Ovary (tissue), 9 donors: ENCODE measurements around the gene LRCH4. TPM values are rescaled to one million over a fixed set of nuclear protein-coding genes. Genes with fewer than 3 reads are reported as not detected.
"Not testable (repeated sequence)": the region's sequence is repeated elsewhere in the genome, so short reads cannot be mapped to it uniquely, and the experiment has no call there.

Experiments
- DNase-seq, 5 donors: peaks; one replicate each; pipeline ENCODE4 v3.0.0-alpha.2; 2019 to 2020
- H3K27ac ChIP-seq, 2 donors: fragments of 200-600 bp; one replicate each; pipeline versions ENCODE4 v1.5.1 to v1.8.0; 2019 to 2022
- H3K27me3 ChIP-seq: fragments of 200-600 bp; one replicate; pipeline ENCODE4 v1.8.0; 2022
- H3K36me3 ChIP-seq: fragments of 200-600 bp; sonication (generic); one replicate; pipeline ENCODE4 v1.5.1; 2019
- H3K4me1 ChIP-seq: one replicate; pipeline ENCODE4 v1.8.1; 2013; ENCODE audit warnings: mild to moderate bottlenecking, moderate library complexity; ENCODE audit not compliant: insufficient read depth
- H3K4me3 ChIP-seq: fragments of 200-600 bp; sonication (generic); one replicate; pipeline ENCODE4 v1.5.1; 2017
- H3K9me3 ChIP-seq, 2 donors: fragments of 200-600 bp in 1 of 2; sonication (generic) in 1 of 2; one replicate each; pipeline versions ENCODE4 v1.5.1 to v1.8.1; 2013 to 2019; ENCODE audit warnings: mild to moderate bottlenecking in 1 of 2, moderate library complexity in 1 of 2
- EP300 ChIP-seq: sonication (generic); formaldehyde crosslinking; IDR thresholded peaks from one replicate; pipeline ENCODE4 v1.6.1; 2017; ENCODE audit warnings: antibody characterized with exemption
- POLR2A ChIP-seq: fragments of 450-650 bp; IDR thresholded peaks from one replicate; pipeline ENCODE4 v1.6.1; 2017; ENCODE audit warnings: antibody characterized with exemption, mild to moderate bottlenecking, moderate library complexity
- WGBS, 3 donors: extraction: QIAGEN DNeasy Blood & Tissue Kit in 1 of 3; methylation state at CpG; one replicate each; pipeline versions ENCODE4 v1.1.5 to v1.1.7; 2013 to 2017; 5-methylcytosine and 5-hydroxymethylcytosine counted together
- intact Hi-C, 4 donors: fragments of 100-400 bp; cut with DNase I; formaldehyde crosslinking; loops; one replicate each; pipeline versions ENCODE4 v1.11.0 to v1.15.1; 2022 to 2023
- polyA plus RNA-seq, 2 donors: library from polyadenylated mRNA; stranded (reverse); fragments of 200-250 nt in 1 of 2; fragments of 350-450 nt in 1 of 2; fragmentation: Illumina TruSeq in 1 of 2; extraction: RNeasy Lipid Tissue Mini Kit (QIAGEN cat#74804) in 1 of 2; gene quantifications; one replicate each; pipeline ENCODE4 v1.2.3, GENCODE V29; 2013 to 2014
- total RNA-seq, 7 donors: library from RNA; depleted of rRNA in 2 of 7; stranded (reverse); fragments of >200 nt in 2 of 7; fragmentation: NEBNext Ultra II Directional in 3 of 7; extraction: Animal tissue kit (Norgen Biotek cat#: 25700) in 3 of 7; gene quantifications; one replicate each; pipeline versions ENCODE4 v1.1.0 to v1.2.4, GENCODE V29; 2016 to 2023
- TF ChIP-seq, protein P1 (sequence below), 3 donors: fragments of 450-650 bp in 2 of 3; fragments of 200-600 bp in 1 of 3; IDR thresholded peaks; one replicate each; pipeline versions ENCODE4 v1.5.1 to v1.8.0; 2016 to 2022; ENCODE audit warnings: antibody characterized with exemption in 3 of 3, mild to moderate bottlenecking in 1 of 3
- donor health status: DM: no; HTN: no; CAD: no; lungs with moderate emphysema.
- donor health status: DM: no; HTN: no; CAD: no.
- donor health status: Bipolar disorder and iron deficiency.
- donor health status: DM: yes; HTN: yes; CAD: no.
- donor health status: DM: no; HTN: no; CAD: no.
- donor health status: DM: yes; HTN: yes; CAD: no.

LRCH4 gene
- total and polyA plus RNA-seq, 9 donors, result 3.5 to 133 (median 79.2) TPM

DNA sequence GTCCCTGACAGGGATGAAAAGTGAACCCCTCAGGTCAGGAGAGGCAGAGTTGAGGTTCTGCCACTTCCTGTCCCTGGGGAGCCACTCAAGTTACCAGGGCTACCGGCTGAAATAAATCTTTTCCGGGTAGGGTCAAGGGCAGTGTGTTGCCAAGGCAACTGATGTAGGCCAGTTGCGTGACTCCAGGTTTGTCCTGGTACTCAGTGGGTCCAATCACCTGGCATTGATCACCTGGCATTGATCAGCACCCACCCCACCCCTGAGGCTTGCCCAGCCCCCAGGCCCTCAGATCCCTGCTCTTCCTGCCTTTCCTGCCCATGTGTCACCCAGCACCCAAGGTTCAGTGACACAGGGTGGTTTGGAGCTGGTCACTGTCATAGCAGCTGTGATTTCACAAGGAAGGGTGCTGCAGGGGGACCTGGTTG, 18.2 kb downstream of the LRCH4 start:
- Histone ChIP-seq H3K36me3 (no peaks in the 10 kb centered on the region), H3K9me3 (no peaks in the 10 kb centered on the region), H3K27ac (peak overlapping the region in 1 of 2 donors; percentile 57), H3K27me3 (no peaks in the 10 kb centered on the region), H3K4me3 (no peak overlapping the region), H3K4me1 (peaks cover 15% of the 10 kb centered on the region)
- DNase-seq, result peak in 2 of 5 donors; percentile 61 to 66
- 22 to 32% (median 24%) methylated on average over 3 of the region's 3 CpGs for WGBS, 3 donors
- intact Hi-C loops, result loop anchor here in 1 of 4 donors (2.0 kb wide), 1 partner anchor 19 kb away; no protein-coding TSS in a partner anchor
- no peak for TF ChIP-seq EP300
- TF ChIP-seq, protein P1, sequence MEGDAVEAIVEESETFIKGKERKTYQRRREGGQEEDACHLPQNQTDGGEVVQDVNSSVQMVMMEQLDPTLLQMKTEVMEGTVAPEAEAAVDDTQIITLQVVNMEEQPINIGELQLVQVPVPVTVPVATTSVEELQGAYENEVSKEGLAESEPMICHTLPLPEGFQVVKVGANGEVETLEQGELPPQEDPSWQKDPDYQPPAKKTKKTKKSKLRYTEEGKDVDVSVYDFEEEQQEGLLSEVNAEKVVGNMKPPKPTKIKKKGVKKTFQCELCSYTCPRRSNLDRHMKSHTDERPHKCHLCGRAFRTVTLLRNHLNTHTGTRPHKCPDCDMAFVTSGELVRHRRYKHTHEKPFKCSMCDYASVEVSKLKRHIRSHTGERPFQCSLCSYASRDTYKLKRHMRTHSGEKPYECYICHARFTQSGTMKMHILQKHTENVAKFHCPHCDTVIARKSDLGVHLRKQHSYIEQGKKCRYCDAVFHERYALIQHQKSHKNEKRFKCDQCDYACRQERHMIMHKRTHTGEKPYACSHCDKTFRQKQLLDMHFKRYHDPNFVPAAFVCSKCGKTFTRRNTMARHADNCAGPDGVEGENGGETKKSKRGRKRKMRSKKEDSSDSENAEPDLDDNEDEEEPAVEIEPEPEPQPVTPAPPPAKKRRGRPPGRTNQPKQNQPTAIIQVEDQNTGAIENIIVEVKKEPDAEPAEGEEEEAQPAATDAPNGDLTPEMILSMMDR (IDR thresholded peaks at IDR 0.05), result no peak
- no peak for TF ChIP-seq POLR2A

DNA sequence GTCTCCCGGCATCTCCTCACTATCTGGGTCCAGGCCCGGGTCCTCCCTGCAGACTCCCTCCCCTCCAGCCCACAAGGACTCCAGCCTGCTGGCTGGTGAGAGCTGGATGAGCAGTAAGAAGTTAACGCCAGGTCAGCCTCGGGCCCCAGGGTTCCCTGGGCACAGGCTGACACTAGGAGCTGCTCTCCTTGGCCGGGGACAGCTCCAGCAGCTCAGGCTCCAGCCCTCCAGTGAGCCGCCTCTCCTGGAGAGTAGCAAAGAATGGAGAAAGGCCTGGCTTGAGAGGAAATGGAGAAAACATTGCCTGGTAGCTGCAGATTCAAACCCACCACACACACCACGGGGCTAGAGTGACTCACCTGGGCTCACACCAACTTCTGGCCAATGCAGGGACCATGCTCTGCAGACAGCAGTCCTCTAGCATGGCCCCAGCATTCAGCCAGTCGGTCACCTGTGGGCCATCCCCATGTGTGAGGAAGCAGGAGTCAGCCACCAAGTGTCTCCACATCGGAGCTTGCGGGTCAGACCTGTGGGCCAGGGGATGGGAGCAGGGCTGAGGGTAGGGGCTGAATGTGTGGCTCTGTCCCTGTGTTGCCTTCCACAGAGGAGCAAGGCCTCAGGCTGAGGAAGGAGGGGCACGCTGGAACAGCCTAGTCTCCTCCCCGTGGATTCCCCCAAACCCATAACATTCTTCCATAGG, 18.7 kb downstream of the LRCH4 start:
- H3K36me3 ChIP-seq, result no peaks in the 10 kb centered on the region
- H3K4me3 ChIP-seq, result no peak overlapping the region
- peak in 1 of 5 donors; percentile 23 for DNase-seq
- peaks cover 15% of the 10 kb centered on the region for H3K4me1 ChIP-seq
- TF ChIP-seq, protein P1 (IDR thresholded peaks at IDR 0.05), result no peak
- no peak for TF ChIP-seq POLR2A
- TF ChIP-seq EP300, result no peak
- 52 to 54% (median 53%) methylated on average over 12 of the region's 12 CpGs for WGBS, 3 donors
- H3K27me3 ChIP-seq, result no peaks in the 10 kb centered on the region
- H3K9me3 ChIP-seq, result no peaks in the 10 kb centered on the region
- intact Hi-C loops, result loop anchor here in 1 of 4 donors (2.0 kb wide), 1 partner anchor 18 kb away; no protein-coding TSS in a partner anchor
- peak overlapping the region; percentile 2 to 57 for H3K27ac ChIP-seq

DNA sequence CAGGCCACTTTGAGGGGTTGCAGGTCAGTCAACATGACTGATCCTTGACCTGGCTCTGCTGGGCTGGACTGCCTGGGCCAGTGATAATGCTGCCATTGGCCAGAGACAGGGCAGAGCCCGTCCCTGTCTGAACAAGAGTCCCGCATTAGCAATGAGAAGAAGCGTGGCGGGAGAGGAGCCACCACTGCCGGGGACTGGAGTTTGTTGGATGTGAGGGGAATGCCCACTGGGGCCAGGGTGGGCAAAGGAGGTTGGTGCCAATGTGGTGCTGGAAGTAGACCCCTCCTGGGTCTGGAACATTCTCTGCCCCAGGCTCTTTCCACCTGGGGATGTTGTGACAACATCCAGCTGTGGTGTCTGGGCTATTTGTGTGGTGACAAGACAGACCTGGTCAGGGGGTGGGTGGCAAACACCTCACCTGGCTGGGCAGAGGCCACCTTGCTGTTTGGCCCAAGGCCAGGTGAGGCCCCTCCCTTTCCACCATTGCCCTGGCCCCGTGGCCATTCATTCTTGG, 19.9 kb downstream of the LRCH4 start:
- Histone ChIP-seq H3K4me1 (peaks cover 15% of the 10 kb centered on the region), H3K27me3 (no peaks in the 10 kb centered on the region), H3K9me3 (no peaks in the 10 kb centered on the region), H3K36me3 (no peaks in the 10 kb centered on the region), H3K27ac (peak overlapping the region in 1 of 2 donors; percentile 21), H3K4me3 (no peak overlapping the region)
- WGBS, 3 donors, result 83 to 86% (median 85%) methylated on average over 6 of the region's 6 CpGs
- TF ChIP-seq EP300 (no peak), POLR2A (no peak)
- TF ChIP-seq, protein P1 (IDR thresholded peaks at IDR 0.05), result no peak
- peak in 1 of 5 donors; percentile 28 for DNase-seq
- intact Hi-C loops, result loop anchor here in 1 of 4 donors (2.0 kb wide), 1 partner anchor 17 kb away; no protein-coding TSS in a partner anchor

DNA sequence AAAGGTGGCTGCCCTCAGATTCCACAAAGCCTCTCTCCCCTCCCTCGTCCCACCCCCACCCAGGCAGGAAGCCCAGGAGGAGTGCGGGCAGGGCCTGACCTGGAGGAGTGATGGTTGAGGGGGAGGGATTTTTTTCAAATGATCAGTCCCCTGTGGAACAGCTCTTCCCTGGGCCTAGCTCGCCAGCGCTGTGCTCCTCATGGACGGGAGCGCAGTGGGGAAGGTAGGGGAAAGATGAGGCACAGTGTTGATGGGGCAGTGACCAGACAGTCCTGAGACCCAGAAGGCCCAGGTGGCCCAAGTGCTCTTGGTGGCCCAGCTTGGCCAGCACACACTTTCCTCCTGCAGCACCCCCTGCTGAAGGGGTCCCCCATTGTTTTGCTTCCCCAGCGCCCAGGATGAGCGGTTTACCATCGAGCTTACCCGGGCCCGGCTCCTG, 20.8 kb downstream of the LRCH4 start:
- peaks cover 15% of the 10 kb centered on the region for H3K4me1 ChIP-seq

DNA sequence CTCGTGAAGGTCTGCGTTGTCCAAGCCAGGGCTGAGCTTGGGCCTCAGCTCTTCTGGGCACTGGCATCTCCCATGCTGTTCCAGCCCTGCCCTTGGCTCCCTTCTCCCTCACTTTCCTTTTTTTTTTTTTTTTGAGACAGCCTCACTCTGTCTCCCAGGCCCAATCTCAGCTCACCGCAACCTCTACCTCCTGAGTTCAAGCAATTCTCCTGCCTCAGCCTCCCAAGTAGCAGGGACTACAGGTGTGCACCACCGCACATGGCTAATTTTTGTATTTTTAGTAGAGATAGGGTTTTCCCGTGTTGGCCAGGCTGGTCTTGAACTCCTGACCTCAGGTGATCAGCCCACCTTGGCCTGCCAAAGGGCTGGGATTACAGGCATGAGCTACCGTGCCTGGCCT, 21.5 kb downstream of the LRCH4 start:
- not testable (repeated sequence) for H3K27me3 ChIP-seq, DNase-seq, H3K4me3 ChIP-seq, H3K36me3 ChIP-seq, H3K9me3 ChIP-seq
- WGBS, 3 donors, result 82 to 86% (median 85%) methylated on average over 6 of the region's 6 CpGs
- intact Hi-C loops, result loop anchor here (5.0 kb wide), 4 partner anchors 92 to 128 kb away; partner anchors contain the start of gene GIGYF1 (in 1 of the 4)
- Histone ChIP-seq H3K4me1 (peaks cover 15% of the 10 kb centered on the region), H3K27ac (peak overlapping the region in 1 of 2 donors; percentile 18)

More for the DNA sequence above, 20.8 kb downstream of the LRCH4 start:
- Histone ChIP-seq H3K36me3 (no peaks in the 10 kb centered on the region), H3K9me3 (no peaks in the 10 kb centered on the region), H3K4me3 (no peak overlapping the region), H3K27me3 (no peaks in the 10 kb centered on the region), H3K27ac (no peak overlapping the region)
- DNase-seq, result no peak
- WGBS, 3 donors, result 83 to 89% (median 85%) methylated on average over 11 of the region's 11 CpGs
- TF ChIP-seq POLR2A, result no peak
- TF ChIP-seq EP300, result no peak
- TF ChIP-seq, protein P1 (IDR thresholded peaks at IDR 0.05), result no peak
- intact Hi-C loops, result no loop called here
